HG03135 (cell line): ENCODE measurements around the gene DESI1.
"Not testable (repeated sequence)": the region's sequence is repeated elsewhere in the genome, so short reads cannot be mapped to it uniquely, and the experiment has no call there.

Experiments
- ATAC-seq: cut with Tn5 transposase; IDR thresholded peaks from one replicate; pipeline ENCODE4 v1.9.1; 2021; ENCODE audit warnings: mild to moderate bottlenecking, moderate library complexity; ENCODE audit not compliant: unreplicated experiment

Gene DESI1

GRCh38 chr22:41589391-41590241 is 31.2 kb downstream of the DESI1 start, which contains the start of gene PMM1:
TSS of gene PMM1 (minus strand) at chr22:41589840. CDS start at chr22:41589805, 35 bp downstream.
- peak; percentile 88 for ATAC-seq

GRCh38 chr22:41587347-41587723 is 33.5 kb downstream of the DESI1 start:
- ATAC-seq: no peak

DNA sequence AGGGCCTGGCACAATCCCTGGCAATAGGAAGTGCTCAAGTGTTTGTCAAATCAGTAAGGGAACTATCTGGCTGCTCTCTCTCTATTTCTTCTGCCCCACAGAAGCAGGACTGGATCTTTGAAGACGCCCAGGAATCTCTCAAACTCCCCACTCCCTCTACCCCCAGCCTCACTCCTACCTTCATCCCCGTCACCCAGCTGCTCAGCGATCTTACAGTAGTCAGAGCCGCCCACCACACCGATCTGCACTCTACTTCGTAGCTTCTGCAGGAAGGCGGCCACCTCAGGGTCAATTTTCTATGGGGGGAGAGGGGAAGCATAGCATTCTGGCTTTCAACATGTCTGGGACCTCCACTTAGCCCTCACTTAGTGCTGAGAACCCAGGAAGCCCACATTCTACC is 34.9 kb downstream of the DESI1 start:
- ATAC-seq: no peak

GRCh38 chr22:41584881-41585280 is 36.0 kb downstream of the DESI1 start:
- ATAC-seq: no peak

GRCh38 chr22:41582694-41583093 is 38.1 kb downstream of the DESI1 start:
- no peak for ATAC-seq

DNA sequence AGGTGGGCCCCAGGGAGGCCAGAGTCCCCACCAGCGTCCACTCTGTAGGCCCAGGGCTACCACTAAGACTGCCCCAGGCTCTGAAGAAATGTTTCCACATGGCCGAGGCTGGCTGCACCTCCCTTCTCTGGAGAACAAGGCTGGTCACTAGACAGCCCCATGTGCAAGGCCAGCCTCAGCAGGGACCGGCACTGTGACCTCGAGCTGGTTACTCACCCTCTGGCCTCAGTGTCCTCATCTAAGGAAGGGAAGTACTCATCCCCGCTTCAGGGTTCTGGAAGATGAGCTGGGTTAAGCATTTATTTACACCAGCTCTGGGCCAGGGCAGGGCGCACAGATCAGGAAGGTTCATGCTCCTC is 40.9 kb downstream of the DESI1 start:
- no peak for ATAC-seq

GRCh38 chr22:41579297-41579996 is 41.4 kb downstream of the DESI1 start:
- ATAC-seq: no peak

DNA sequence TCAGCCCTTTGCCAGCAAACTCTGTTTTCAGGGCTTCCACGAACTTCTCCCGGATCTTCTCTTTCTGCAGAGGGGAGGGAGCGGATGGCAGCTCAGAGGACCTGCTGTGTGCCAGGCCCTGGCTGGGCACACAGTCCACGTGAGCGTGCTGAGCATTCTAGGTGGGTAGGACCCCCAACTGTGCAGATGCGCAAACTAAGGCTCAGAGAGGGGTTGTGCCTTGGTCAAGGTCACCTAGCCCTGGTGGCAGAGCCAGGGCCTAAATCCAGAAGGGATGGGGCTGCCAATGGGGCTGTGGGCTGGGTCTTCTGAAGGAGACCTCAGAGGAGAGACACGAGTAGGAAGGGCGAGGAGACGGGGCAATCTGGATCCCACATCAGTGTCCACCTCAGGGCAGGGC is 42.0 kb downstream of the DESI1 start:
- ATAC-seq: no peak

DNA sequence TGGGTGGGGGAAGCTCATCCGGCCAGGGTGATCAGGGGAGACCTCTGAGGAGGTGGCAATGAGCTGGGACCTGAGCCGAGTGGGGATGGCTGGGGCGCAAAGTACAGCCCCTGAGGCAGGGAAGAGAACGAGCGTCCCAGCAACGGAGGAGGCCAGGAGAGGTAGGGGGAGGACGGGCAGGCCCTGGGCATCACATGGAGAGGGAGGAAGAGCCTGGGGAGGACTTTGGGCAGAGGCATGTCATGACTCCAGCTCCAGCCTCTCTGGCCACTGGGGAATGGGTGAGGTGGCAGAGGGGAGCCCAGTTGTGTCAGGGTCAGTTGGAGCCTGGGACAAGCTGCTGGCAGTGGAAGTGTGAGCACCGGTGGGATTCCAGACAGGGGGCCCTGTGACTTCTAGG is 42.7 kb downstream of the DESI1 start:
- ATAC-seq: no peak

DNA sequence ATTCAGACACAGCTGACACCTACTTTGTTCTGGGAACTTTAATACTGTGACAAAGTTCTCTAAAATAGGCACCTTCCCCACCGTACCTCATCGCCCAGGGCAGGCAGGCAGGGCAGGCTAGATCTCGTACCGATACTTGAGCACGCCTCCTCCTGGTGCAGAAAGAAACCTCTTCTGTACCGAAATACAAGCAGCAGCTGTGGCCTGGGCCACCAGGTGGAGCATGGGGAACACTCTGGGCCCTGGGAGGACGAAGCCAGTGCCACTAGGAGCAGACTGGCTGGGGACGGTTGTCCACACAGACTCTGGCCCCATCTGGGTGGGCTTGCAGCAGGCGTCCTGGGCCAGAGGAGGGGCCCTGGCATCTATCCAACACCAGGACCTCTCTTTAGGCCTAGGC is 44.0 kb downstream of the DESI1 start:
- no peak for ATAC-seq

DNA sequence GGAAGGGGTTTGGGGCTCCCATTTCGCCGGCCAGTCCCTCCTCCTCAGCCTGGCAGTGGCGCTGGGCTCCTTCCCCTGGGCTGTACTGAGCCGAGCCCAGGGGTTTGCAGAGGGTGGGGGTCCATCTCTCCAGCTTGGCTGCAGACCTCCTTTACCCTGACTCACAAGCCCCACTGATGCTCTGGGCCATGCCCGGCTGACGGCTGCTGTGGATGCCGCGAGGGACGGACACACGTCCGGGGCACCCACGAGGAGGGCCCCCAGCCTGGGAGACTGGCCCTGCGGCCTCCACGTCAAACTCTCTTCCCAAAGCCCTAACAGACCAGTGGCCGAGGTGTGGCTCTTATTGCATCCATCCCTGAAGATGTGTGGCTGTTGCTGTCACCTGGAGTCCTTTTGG is 45.3 kb downstream of the DESI1 start:
- ATAC-seq: no peak

DNA sequence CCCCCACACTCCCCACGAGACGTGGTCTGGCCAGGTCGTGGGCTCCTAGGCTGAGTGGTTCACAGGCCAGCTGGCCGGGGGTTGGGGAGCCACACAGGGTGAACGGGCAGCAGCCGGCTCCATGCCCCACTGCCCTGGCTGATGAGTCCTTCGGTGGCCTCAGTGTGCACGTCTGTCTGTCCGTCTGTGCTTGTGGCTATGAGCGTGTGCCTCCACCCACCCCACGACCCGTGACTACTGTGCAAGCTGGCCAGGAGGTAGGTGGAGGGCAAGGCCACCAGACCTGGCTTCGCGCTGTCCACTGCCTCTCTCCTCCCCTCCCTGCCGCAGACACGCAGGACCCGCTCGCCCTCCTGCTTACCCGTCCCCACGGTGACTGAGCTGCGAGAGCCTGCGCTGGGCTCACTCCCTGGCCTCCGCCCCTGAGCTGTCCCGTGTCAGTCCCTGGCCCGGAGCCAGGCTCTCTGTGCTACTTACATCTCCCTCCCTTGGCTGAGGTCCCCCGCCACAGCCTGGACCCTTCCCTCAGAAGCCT is 45.9 kb downstream of the DESI1 start:
- no peak for ATAC-seq

DNA sequence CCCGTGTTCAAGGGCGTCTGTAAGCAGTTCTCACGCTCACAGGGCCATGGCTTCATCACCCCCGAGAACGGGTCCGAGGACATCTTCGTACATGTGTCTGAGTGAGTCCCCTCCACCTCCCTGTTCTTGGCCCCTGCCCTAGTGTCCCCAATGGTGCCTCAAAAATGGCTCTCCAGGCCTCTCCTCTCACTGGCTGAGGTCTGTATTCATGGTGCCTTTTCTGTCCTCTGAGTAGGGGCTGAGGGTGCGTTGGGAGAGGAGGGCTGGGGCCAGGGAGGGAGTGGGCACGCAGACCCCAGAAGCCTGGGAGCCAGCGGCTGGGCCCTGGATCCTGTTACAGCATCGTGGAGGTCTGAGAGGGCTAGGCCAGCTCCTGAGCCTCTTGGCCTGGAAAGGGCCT is 47.2 kb downstream of the DESI1 start:
- ATAC-seq: no peak

- ATAC-seq: not testable (repeated sequence)
These were observed 48.5 kb downstream of the DESI1 start for GRCh38 chr22:41572305-41572704.

DNA sequence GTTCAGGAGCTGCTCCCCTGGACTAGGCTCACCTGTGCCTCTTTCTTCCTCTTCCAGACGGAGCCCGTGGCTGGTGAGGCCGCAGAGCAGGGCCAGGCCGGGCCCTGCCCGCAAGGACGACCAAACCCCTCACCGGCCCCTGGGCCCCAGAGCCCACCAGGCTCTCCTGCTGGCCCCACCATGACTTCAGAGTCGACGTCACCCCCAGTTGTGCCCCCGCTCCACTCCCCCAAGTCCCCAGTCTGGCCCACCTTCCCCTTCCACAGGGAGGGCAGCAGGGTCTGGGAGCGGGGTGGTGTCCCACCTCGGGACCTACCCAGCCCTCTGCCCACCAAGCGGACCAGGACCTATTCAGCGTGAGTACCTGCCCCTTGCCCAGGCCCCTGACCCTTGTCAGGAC is 49.1 kb downstream of the DESI1 start:
- ATAC-seq: no peak

DNA sequence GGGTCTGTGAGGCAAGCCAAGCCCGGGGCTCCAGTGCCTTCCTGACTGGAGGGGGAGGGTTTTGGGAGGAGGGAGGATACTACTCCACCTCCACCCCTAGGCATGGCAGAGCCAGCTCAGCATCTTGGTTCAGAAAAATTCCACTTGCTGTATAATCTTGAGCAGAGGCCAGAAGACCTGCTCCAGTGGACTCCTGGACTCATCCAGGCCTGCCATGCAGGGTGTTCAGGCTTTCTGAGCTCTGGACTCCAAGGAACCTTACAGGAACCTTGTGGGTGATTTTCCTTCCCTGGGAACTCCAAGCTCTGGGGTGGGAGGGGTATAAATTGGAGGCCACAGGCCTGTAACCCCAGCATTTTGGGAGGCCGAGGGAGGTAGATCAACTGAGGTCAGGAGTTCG is 50.6 kb downstream of the DESI1 start:
- ATAC-seq: no peak

- ATAC-seq: no peak
These were observed 52.0 kb downstream of the DESI1 start for GRCh38 chr22:41568811-41569210.

- no peak for ATAC-seq
These were observed 53.4 kb downstream of the DESI1 start for GRCh38 chr22:41567512-41567768.

- no peak for ATAC-seq
These were observed 55.3 kb downstream of the DESI1 start for GRCh38 chr22:41565403-41566054.

DNA sequence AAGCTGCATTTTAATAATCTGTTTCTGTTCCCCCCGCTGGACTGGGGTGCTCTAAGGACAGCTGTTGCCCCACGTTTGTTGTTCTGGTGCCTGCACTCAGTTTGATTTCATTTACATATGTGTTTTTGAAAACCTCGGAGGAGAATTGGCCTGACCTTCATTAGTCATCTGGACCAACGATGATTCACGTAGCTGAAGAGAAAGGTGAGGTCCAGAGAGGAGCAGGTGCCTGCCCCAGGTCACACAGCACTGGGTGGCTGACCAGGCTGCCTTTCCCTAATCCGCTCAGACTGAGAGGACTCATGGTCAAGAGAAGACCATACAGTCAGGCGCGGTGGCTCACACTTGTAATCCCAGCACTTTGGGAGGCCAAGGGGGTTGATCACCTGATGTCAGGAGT is 56.3 kb downstream of the DESI1 start:
- no peak for ATAC-seq

- ATAC-seq: no peak
These were observed 57.7 kb downstream of the DESI1 start for GRCh38 chr22:41563051-41563711.
